OCI-LY7 (cell line): ENCODE data around the gene STXBP5. TPM values are rescaled to one million over a fixed set of nuclear protein-coding genes. Genes with fewer than 3 reads are reported as not detected.

Source experiments
- BruUV-seq: library from RNA; stranded (reverse); fragments of 400-500 nt; replicated peaks from 2 replicates; lab custom pipeline; 2021; lab: Mats Ljungman, UMichigan
- CTCF ChIA-PET: fragments of 300-600 bp; sonication (Branson Sonifier 250); formaldehyde crosslinking; loops from one replicate; lab custom pipeline; 2022; ENCODE audit warnings: antibody characterized with exemption; ENCODE audit not compliant: unreplicated experiment; lab: Charles Lee
- POLR2A ChIA-PET: fragments of 300-600 bp; sonication (Branson Sonifier 250); formaldehyde crosslinking; loops from one replicate; lab custom pipeline; 2022; ENCODE audit warnings: antibody characterized with exemption; lab: Charles Lee
- DNase-seq: peaks from one replicate; pipeline ENCODE4 v3.0.0-alpha.2; 2015; ENCODE audit warnings: low spot score
- H2AFZ ChIP-seq: fragments of 200-600 bp; sonication (generic), shearing (Covaris generic); 2 replicates; pipeline ENCODE4 v1.6.1; 2014; ENCODE audit warnings: mild to moderate bottlenecking, antibody characterized with exemption, low read length, moderate library complexity
- H3K27ac ChIP-seq: fragments of 200-600 bp; sonication (generic); 2 replicates; pipeline ENCODE4 v1.5.1; 2014; ENCODE audit warnings: mixed run types, low read depth, mild to moderate bottlenecking, moderate library complexity, low read length, inconsistent platforms; ENCODE audit not compliant: poor library complexity, severe bottlenecking
- H3K36me3 ChIP-seq: fragments of 200-600 bp; sonication (generic); 2 replicates; pipeline ENCODE4 v1.6.1; 2014; ENCODE audit warnings: mild to moderate bottlenecking, antibody characterized with exemption, low read length, moderate library complexity, mixed read lengths; ENCODE audit not compliant: insufficient read depth
- H3K4me1 ChIP-seq: fragments of 200-600 bp; sonication (generic); 2 replicates; pipeline ENCODE4 v1.5.1; 2014; ENCODE audit warnings: mild to moderate bottlenecking, low read length; ENCODE audit not compliant: insufficient read depth, poor library complexity, severe bottlenecking
- H3K4me2 ChIP-seq: fragments of 200-600 bp; sonication (generic); 2 replicates; pipeline ENCODE4 v1.6.1; 2014; ENCODE audit warnings: mild to moderate bottlenecking, low read length
- H3K4me3 ChIP-seq: fragments of 200-600 bp; sonication (generic); 2 replicates; pipeline ENCODE4 v1.5.1; 2014; ENCODE audit warnings: mild to moderate bottlenecking, low read depth, low read length; ENCODE audit not compliant: poor library complexity, severe bottlenecking
- H3K79me2 ChIP-seq: fragments of 200-600 bp; sonication (generic); 2 replicates; pipeline ENCODE4 v1.6.1; 2016; ENCODE audit warnings: low read depth, mild to moderate bottlenecking, low read length, moderate library complexity, mixed read lengths; ENCODE audit not compliant: insufficient read depth
- H3K9me2 ChIP-seq: fragments of 200-600 bp; sonication (generic); 2 replicates; pipeline ENCODE4 v1.6.1; 2016; ENCODE audit warnings: mild to moderate bottlenecking, low read length, mixed read lengths; ENCODE audit not compliant: insufficient read depth
- H3K9me3 ChIP-seq: fragments of 200-600 bp; sonication (generic); 2 replicates; pipeline ENCODE4 v1.6.1; 2014; ENCODE audit warnings: mild to moderate bottlenecking, mixed run types, low read length, mixed read lengths
- H4K20me1 ChIP-seq: fragments of 200-600 bp; sonication (generic); 2 replicates; pipeline ENCODE4 v1.6.1; 2014; ENCODE audit warnings: mild to moderate bottlenecking, antibody characterized with exemption, low read length, moderate library complexity, mixed read lengths; ENCODE audit not compliant: insufficient read depth
- CTCF ChIP-seq: fragments of 200-600 bp; sonication (generic); conservative IDR thresholded peaks from 2 replicates; pipeline ENCODE4 v1.5.1; 2014; ENCODE audit warnings: mild to moderate bottlenecking, antibody characterized with exemption, low read length, moderate library complexity, mixed read lengths
- EZH2phosphoT487 ChIP-seq: fragments of 200-600 bp; sonication (generic); IDR thresholded peaks from 2 replicates; pipeline ENCODE4 v1.6.1; 2018; ENCODE audit warnings: low read depth, borderline replicate concordance, mild to moderate bottlenecking, mixed run types, antibody characterized with exemption, low read length, moderate library complexity, mixed read lengths
- intact Hi-C: fragments of 100-400 bp; cut with micrococcal nuclease; formaldehyde crosslinking; loops from one replicate; pipeline ENCODE4 v1.10.0; 2022; ENCODE audit not compliant: unreplicated experiment
- total RNA-seq, 2 experiments: library from RNA; depleted of rRNA in 1 of 2; stranded (reverse); fragments of >200 nt in 1 of 2; shearing (Covaris generic) in 1 of 2; gene quantifications; 2 replicates each; pipeline ENCODE4 v1.2.3, GENCODE V29; 2014 to 2022

STXBP5 gene
- total RNA-seq, 2 experiments from 2014 or later, result 12.3 to 15.4 TPM

- TF ChIP-seq EZH2phosphoT487 (no peak), CTCF (no peak)
- no peak overlapping the region for H3K4me2 ChIP-seq
- POLR2A ChIA-PET, result interaction anchor here (0.7 kb wide), 1 partner anchor 1479 kb away, joined by 3 read pairs; no protein-coding TSS in a partner anchor
These were observed 3.9 kb downstream of the STXBP5 start for GRCh38 chr6:147207837-147208754.

GRCh38 chr6:147209762-147210449 lies 5.7 kb downstream of the STXBP5 start:
- Histone ChIP-seq H3K9me2 (no peaks in the 10 kb centered on the region), H3K4me3 (no peak overlapping the region), H2AFZ (no peak overlapping the region), H3K4me2 (no peak overlapping the region), H3K27ac (no peak overlapping the region), H3K4me1 (peaks cover 12% of the 10 kb centered on the region), H4K20me1 (peaks cover 19% of the 10 kb centered on the region; the same call in 1 of the 2 replicates), H3K79me2 (peaks cover 21% of the 10 kb centered on the region; the same call in 1 of the 2 replicates), H3K36me3 (no peaks in the 10 kb centered on the region), H3K9me3 (no peaks in the 10 kb centered on the region)
- intact Hi-C loops, result loop anchor here (10.0 kb wide), 2 partner anchors 1245 to 1395 kb away; partner anchors contain the start of genes FBXO30 and SHPRH
- CTCF ChIA-PET, result no interaction called here
- no TSS peak for BruUV-seq
- POLR2A ChIA-PET, result interaction anchor here (1.0 kb wide), 1 partner anchor 22 kb away, joined by 3 read pairs; no protein-coding TSS in a partner anchor
- TF ChIP-seq CTCF (no peak), EZH2phosphoT487 (no peak)
- DNase-seq, result no peak

More at GRCh38 chr6:147207837-147208754, 3.9 kb downstream of the STXBP5 start:
- intact Hi-C loops, result loop anchor here (10.0 kb wide), 2 partner anchors 1243 to 1393 kb away; partner anchors contain the start of genes FBXO30 and SHPRH
- no peak for DNase-seq
- Histone ChIP-seq H3K36me3 (no peaks in the 10 kb centered on the region), H2AFZ (no peak overlapping the region), H3K79me2 (peaks cover 27% of the 10 kb centered on the region; the same call in 1 of the 2 replicates), H3K9me2 (no peaks in the 10 kb centered on the region), H3K9me3 (no peaks in the 10 kb centered on the region), H4K20me1 (peaks cover 19% of the 10 kb centered on the region; the same call in 1 of the 2 replicates), H3K4me1 (peaks cover 12% of the 10 kb centered on the region), H3K4me3 (no peak overlapping the region), H3K27ac (no peak overlapping the region)
- CTCF ChIA-PET, result no interaction called here
- no TSS peak for BruUV-seq
